ENCODE results near the gene AHSG.

DNA sequence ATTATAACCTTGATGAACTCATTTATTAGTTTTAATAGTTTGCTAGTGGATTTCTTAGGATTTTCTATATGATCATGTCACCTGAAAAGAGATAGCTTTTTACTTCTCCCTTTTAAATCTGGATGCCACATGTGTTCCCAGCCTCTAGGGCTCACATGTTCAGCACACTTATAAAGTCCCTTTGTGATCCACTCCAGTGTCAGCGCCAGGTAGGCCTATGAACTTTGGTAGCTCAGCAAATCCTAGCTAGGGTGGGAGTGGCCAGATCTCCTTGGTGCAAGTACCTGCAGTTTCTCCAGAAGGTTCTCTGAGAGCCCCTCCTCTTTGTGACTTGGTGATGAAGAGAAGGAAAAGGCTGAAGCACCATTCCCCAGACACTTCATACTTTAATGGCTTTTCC lies 36.0 kb downstream of the AHSG start:
- TF ChIP-seq, protein P1, sequence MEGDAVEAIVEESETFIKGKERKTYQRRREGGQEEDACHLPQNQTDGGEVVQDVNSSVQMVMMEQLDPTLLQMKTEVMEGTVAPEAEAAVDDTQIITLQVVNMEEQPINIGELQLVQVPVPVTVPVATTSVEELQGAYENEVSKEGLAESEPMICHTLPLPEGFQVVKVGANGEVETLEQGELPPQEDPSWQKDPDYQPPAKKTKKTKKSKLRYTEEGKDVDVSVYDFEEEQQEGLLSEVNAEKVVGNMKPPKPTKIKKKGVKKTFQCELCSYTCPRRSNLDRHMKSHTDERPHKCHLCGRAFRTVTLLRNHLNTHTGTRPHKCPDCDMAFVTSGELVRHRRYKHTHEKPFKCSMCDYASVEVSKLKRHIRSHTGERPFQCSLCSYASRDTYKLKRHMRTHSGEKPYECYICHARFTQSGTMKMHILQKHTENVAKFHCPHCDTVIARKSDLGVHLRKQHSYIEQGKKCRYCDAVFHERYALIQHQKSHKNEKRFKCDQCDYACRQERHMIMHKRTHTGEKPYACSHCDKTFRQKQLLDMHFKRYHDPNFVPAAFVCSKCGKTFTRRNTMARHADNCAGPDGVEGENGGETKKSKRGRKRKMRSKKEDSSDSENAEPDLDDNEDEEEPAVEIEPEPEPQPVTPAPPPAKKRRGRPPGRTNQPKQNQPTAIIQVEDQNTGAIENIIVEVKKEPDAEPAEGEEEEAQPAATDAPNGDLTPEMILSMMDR (IDR thresholded peaks at IDR 0.05 in 2 of 3, conservative IDR thresholded peaks at IDR 0.05 in 1 of 3; ENCODE audit: control insufficient read depth in 2 of 3, extremely low read depth in 1 of 3, insufficient read depth in 1 of 3, low read depth in 3 of 3, low read length in 3 of 3) = no peak
- TF ChIP-seq POLR2A (IDR thresholded peaks at IDR 0.05; ENCODE audit: low read depth, low read length) (no peak), ZNF207 (IDR thresholded peaks at IDR 0.05; ENCODE audit: borderline replicate concordance) (no peak), EZH2 (IDR thresholded peaks at IDR 0.05; ENCODE audit: borderline replicate concordance, control insufficient read depth, low read depth, low read length) (no peak), BACH1 (IDR thresholded peaks at IDR 0.05; ENCODE audit: borderline replicate concordance) (no peak)
- TF ChIP-seq, protein P2, sequence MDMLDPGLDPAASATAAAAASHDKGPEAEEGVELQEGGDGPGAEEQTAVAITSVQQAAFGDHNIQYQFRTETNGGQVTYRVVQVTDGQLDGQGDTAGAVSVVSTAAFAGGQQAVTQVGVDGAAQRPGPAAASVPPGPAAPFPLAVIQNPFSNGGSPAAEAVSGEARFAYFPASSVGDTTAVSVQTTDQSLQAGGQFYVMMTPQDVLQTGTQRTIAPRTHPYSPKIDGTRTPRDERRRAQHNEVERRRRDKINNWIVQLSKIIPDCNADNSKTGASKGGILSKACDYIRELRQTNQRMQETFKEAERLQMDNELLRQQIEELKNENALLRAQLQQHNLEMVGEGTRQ (IDR thresholded peaks at IDR 0.05; ENCODE audit: borderline replicate concordance, low read depth, low read length) = no peak
- TF ChIP-seq, protein P3, sequence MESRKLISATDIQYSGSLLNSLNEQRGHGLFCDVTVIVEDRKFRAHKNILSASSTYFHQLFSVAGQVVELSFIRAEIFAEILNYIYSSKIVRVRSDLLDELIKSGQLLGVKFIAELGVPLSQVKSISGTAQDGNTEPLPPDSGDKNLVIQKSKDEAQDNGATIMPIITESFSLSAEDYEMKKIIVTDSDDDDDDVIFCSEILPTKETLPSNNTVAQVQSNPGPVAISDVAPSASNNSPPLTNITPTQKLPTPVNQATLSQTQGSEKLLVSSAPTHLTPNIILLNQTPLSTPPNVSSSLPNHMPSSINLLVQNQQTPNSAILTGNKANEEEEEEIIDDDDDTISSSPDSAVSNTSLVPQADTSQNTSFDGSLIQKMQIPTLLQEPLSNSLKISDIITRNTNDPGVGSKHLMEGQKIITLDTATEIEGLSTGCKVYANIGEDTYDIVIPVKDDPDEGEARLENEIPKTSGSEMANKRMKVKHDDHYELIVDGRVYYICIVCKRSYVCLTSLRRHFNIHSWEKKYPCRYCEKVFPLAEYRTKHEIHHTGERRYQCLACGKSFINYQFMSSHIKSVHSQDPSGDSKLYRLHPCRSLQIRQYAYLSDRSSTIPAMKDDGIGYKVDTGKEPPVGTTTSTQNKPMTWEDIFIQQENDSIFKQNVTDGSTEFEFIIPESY (IDR thresholded peaks at IDR 0.05) = no peak
- TF ChIP-seq, protein P4, sequence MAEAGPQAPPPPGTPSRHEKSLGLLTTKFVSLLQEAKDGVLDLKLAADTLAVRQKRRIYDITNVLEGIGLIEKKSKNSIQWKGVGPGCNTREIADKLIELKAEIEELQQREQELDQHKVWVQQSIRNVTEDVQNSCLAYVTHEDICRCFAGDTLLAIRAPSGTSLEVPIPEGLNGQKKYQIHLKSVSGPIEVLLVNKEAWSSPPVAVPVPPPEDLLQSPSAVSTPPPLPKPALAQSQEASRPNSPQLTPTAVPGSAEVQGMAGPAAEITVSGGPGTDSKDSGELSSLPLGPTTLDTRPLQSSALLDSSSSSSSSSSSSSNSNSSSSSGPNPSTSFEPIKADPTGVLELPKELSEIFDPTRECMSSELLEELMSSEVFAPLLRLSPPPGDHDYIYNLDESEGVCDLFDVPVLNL (IDR thresholded peaks at IDR 0.05; ENCODE audit: low read depth, low read length) = no peak
- TF ChIP-seq, protein P5, sequence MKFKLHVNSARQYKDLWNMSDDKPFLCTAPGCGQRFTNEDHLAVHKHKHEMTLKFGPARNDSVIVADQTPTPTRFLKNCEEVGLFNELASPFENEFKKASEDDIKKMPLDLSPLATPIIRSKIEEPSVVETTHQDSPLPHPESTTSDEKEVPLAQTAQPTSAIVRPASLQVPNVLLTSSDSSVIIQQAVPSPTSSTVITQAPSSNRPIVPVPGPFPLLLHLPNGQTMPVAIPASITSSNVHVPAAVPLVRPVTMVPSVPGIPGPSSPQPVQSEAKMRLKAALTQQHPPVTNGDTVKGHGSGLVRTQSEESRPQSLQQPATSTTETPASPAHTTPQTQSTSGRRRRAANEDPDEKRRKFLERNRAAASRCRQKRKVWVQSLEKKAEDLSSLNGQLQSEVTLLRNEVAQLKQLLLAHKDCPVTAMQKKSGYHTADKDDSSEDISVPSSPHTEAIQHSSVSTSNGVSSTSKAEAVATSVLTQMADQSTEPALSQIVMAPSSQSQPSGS (IDR thresholded peaks at IDR 0.05; ENCODE audit: low read length) = no peak
